Pancreas (tissue), 10 donors: ENCODE measurements around the gene TFR2. TPM values are rescaled to one million over a fixed set of nuclear protein-coding genes. Genes with fewer than 3 reads are reported as not detected.
A peak's percentile ranks its signal among the peaks of the same experiment; 100 is the strongest.

Source experiments
- ATAC-seq, 4 donors: fragments of 200-7000 bp; cut with Tn5 transposase; one replicate each; pipeline versions ENCODE4 v1.8.0 to v1.9.1; 2020; ENCODE audit warnings: mild to moderate bottlenecking in 4 of 4, moderate library complexity in 4 of 4
- DNase-seq, 6 donors: peaks; one replicate each; pipeline ENCODE4 v3.0.0-alpha.2; 2020
- FAIRE-seq: peaks from 2 replicates; lab custom pipeline; 2012; peaks lifted over from hg19 to GRCh38; lab: Jason Lieb, UNC
- H3K27ac ChIP-seq, 4 donors: fragments of 200-600 bp; sonication (generic); 1 replicate in 3 of 4; 2 replicates in 1 of 4; pipeline versions ENCODE4 v1.5.0 to v1.8.0; 2020
- H3K27me3 ChIP-seq, 4 donors: fragments of 200-600 bp; one replicate each; pipeline ENCODE4 v1.8.0; 2021
- H3K36me3 ChIP-seq, 3 donors: fragments of 200-600 bp; sonication (generic) in 1 of 3; one replicate each; pipeline versions ENCODE4 v1.5.0 to v1.8.0; 2020 to 2021
- H3K4me1 ChIP-seq, 3 donors: fragments of 200-600 bp; one replicate each; pipeline ENCODE4 v1.8.0; 2021
- H3K4me3 ChIP-seq, 4 donors: fragments of 200-600 bp; sonication (generic) in 2 of 4; one replicate each; pipeline versions ENCODE4 v1.5.0 to v1.8.0; 2020 to 2021
- H3K9me3 ChIP-seq, 4 donors: fragments of 200-600 bp; one replicate each; pipeline ENCODE4 v1.8.0; 2021
- CTCF ChIP-seq, 4 donors: fragments of 200-600 bp; sonication (generic) in 3 of 4; IDR thresholded peaks; one replicate each; pipeline versions ENCODE4 v1.5.0 to v1.8.0; 2021; ENCODE audit warnings: antibody characterized with exemption in 4 of 4
- WGBS, 2 donors: extraction: QIAGEN DNeasy Blood & Tissue Kit; methylation state at CpG; one replicate each; pipeline ENCODE4 v1.1.7; 2013; 5-methylcytosine and 5-hydroxymethylcytosine counted together
- intact Hi-C, 3 donors: fragments of 100-400 bp; cut with DNase I; formaldehyde crosslinking; loops; one replicate each; pipeline versions ENCODE4 v1.11.1 to v1.14.2; 2022
- polyA plus RNA-seq, 2 donors: library from polyadenylated mRNA; stranded (reverse); fragments of 200-250 nt; gene quantifications; one replicate each; pipeline ENCODE4 v1.2.3, GENCODE V29; 2013
- total RNA-seq, 6 donors: library from RNA; stranded (reverse); fragmentation: NEBNext Ultra II Directional in 4 of 6; extraction: Animal tissue kit (Norgen Biotek cat#: 25700) in 4 of 6; gene quantifications; one replicate each; pipeline versions ENCODE4 v1.2.1 to v1.2.4, GENCODE V29; 2021 to 2023
- donor health status: healthy with polysubstance abuse.
- donor health status: DM: no; HTN: no; CAD: no; lungs with moderate emphysema.
- donor health status: DM: no; HTN: no; CAD: no.
- donor health status: control.
- donor health status: control.
- donor health status: Bipolar disorder and iron deficiency.
- donor health status: DM: yes; HTN: yes; CAD: no.
- donor health status: DM: no; HTN: no; CAD: no.
- donor health status: DM: no; HTN: no; CAD: no.
- donor health status: DM: yes; HTN: yes; CAD: no.

Gene TFR2
- total and polyA plus RNA-seq, 8 donors = 0.28 to 1.2 (median 1.0) TPM

GRCh38 chr7:100573691-100574361 is 67.5 kb downstream of the TFR2 start, which contains the start of gene SAP25:
SAP25 (minus strand) TSS chr7:100573900; CDS start chr7:100573742, 158 bp downstream.
- 90 to 91% methylated on average over 69 to 70 of the region's 70 CpGs for WGBS, 2 donors
- H3K27me3 ChIP-seq = no peaks in the 10 kb centered on the region
- intact Hi-C loops = no loop called here

GRCh38 chr7:100572949-100573675 is 68.2 kb downstream of the TFR2 start:
- no peak overlapping the region for H3K4me3 ChIP-seq
- no peak for FAIRE-seq
- WGBS, 2 donors = 90 to 94% methylated on average over 29 to 30 of the region's 30 CpGs
- peaks cover 9 to 15% (median 15%) of the 10 kb centered on the region in 3 donors for H3K4me1 ChIP-seq
- H3K9me3 ChIP-seq = no peaks in the 10 kb centered on the region
- ATAC-seq = no peak
- H3K27me3 ChIP-seq = no peaks in the 10 kb centered on the region
- H3K27ac ChIP-seq = no peak overlapping the region
- H3K36me3 ChIP-seq = peaks cover 3 to 38% (median 16%) of the 10 kb centered on the region in 3 donors
- intact Hi-C loops = no loop called here
- TF ChIP-seq CTCF (IDR thresholded peaks at IDR 0.05) = no peak
- peak in 2 of 6 donors; percentile 20 to 80 for DNase-seq

More at GRCh38 chr7:100573691-100574361, 67.5 kb downstream of the TFR2 start, which contains the start of gene SAP25:
- Histone ChIP-seq H3K4me1 (peaks cover 8 to 11% (median 8%) of the 10 kb centered on the region in 3 donors), H3K36me3 (peaks cover 3 to 43% (median 23%) of the 10 kb centered on the region in 3 donors), H3K9me3 (no peaks in the 10 kb centered on the region), H3K27ac (no peak within 1 kb of the TSS), H3K4me3 (no peak within 1 kb of the TSS)
- FAIRE-seq = no peak
- no peak for TF ChIP-seq CTCF (IDR thresholded peaks at IDR 0.05)
- DNase-seq = peak in 2 of 6 donors; percentile 19 to 81
- no peak for ATAC-seq

- Histone ChIP-seq H3K4me3 (no peak overlapping the region), H3K36me3 (peaks cover 0 to 31% (median 10%) of the 10 kb centered on the region in 3 donors), H3K9me3 (no peaks in the 10 kb centered on the region), H3K27me3 (no peaks in the 10 kb centered on the region), H3K27ac (no peak overlapping the region), H3K4me1 (peaks cover 16 to 22% (median 20%) of the 10 kb centered on the region in 3 donors)
- intact Hi-C loops = no loop called here
- DNase-seq (peak in 2 of 6 donors; percentile 15 to 77), FAIRE-seq (no peak), ATAC-seq (no peak)
- 79 to 84% methylated on average over 20 of the region's 20 CpGs for WGBS, 2 donors
- TF ChIP-seq CTCF (IDR thresholded peaks at IDR 0.05) = no peak
These were observed 68.9 kb downstream of the TFR2 start for GRCh38 chr7:100572281-100572948.

GRCh38 chr7:100571829-100572116 is 69.6 kb downstream of the TFR2 start:
- no peak overlapping the region for H3K27ac ChIP-seq
- FAIRE-seq (no peak), DNase-seq (peak in 1 of 6 donors; percentile 15)

More at GRCh38 chr7:100571829-100572116, 69.6 kb downstream of the TFR2 start:
- peaks cover 22 to 27% (median 22%) of the 10 kb centered on the region in 3 donors for H3K4me1 ChIP-seq
- peaks cover 0 to 25% (median 10%) of the 10 kb centered on the region in 3 donors for H3K36me3 ChIP-seq
- 82 to 89% methylated on average over 2 of the region's 2 CpGs for WGBS, 2 donors
- no peak for ATAC-seq
- H3K27me3 ChIP-seq = no peaks in the 10 kb centered on the region
- no peaks in the 10 kb centered on the region for H3K9me3 ChIP-seq
- intact Hi-C loops = no loop called here
- no peak overlapping the region for H3K4me3 ChIP-seq
- no peak for TF ChIP-seq CTCF (IDR thresholded peaks at IDR 0.05)
